ENCODE data around the gene CPNE2.

DNA sequence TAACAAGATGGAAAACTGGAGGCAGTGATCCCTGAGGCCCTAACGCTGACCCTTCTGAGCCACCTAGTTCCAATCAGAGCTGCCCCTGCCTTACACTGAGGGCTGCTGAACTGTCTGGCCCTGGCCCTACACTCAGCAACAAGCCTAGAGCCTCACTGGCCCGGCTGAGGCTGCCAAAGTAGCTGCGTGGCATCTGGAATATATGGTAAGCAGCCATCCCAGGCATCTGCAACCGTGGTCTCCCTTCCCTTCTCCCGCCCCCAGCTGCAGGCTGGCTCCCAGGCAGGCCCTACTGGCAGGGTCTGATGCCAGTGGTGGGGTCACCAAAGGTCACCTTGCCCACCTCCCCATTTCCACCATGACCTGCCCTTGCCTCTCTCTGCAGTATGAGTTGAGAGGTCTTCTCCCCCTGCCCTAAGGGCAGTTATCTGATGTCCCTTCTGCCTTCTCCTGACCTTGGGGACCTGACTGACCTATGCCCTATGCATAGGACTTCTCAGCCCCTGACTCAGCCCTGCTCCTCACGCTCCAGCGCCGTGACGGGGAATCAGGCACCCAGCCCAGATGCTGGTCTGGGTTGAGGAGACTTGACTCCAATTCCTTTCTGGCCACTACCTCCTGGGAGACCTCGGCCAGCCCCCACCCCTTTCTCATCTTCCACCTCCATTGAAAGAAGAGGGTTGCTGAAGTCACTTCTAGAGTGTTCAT lies 45.3 kb downstream of the CPNE2 start:
- no peak for TF ChIP-seq POLR2AphosphoS5 (IDR thresholded peaks at IDR 0.05; ENCODE audit: borderline replicate concordance, low read depth, low read length)
- no peak for TF ChIP-seq EZH2 (IDR thresholded peaks at IDR 0.05)

Measured in SK-N-MC (cell line).